Naive B cell (primary cell): Measurements from ENCODE around the gene CCDC85B. TPM values are rescaled to one million over a fixed set of nuclear protein-coding genes. Genes with fewer than 3 reads are reported as not detected.

ENCODE experiments used
- ATAC-seq, 2 donors: fragments of 150-1000 bp; cut with Tn5 transposase; 2 replicates each; pipeline ENCODE4 v1.10.0; 2021; ENCODE audit warnings: low read depth in 2 of 2, mild to moderate bottlenecking in 2 of 2, moderate library complexity in 2 of 2
- DNase-seq: peaks from one replicate; pipeline ENCODE4 v3.0.0; 2022
- H3K27ac Mint-ChIP-seq, 6 donors: one replicate each; pipeline ENCODE4 v1.8.0; 2020 to 2022; ENCODE audit warnings: mild to moderate bottlenecking in 6 of 6, mixed read lengths in 6 of 6, moderate library complexity in 5 of 6, inconsistent platforms in 2 of 6
- H3K27me3 Mint-ChIP-seq, 3 donors: one replicate each; pipeline ENCODE4 v1.8.0; 2021 to 2022; ENCODE audit warnings: mixed read lengths in 3 of 3, mild to moderate bottlenecking in 1 of 3
- H3K36me3 Mint-ChIP-seq, 2 donors: one replicate each; pipeline ENCODE4 v1.8.0; 2020 to 2022; ENCODE audit warnings: mixed read lengths in 2 of 2, inconsistent platforms in 1 of 2, mild to moderate bottlenecking in 1 of 2
- H3K4me1 Mint-ChIP-seq, 3 donors: one replicate each; pipeline ENCODE4 v1.8.0; 2020 to 2022; ENCODE audit warnings: mixed read lengths in 3 of 3, inconsistent platforms in 1 of 3, mild to moderate bottlenecking in 1 of 3, moderate library complexity in 1 of 3
- H3K4me3 Mint-ChIP-seq, 8 donors: one replicate each; pipeline ENCODE4 v1.8.0; 2020 to 2022; ENCODE audit warnings: mild to moderate bottlenecking in 8 of 8, mixed read lengths in 8 of 8, moderate library complexity in 8 of 8, inconsistent platforms in 2 of 8
- H3K9me3 Mint-ChIP-seq, 7 donors: one replicate each; pipeline ENCODE4 v1.8.0; 2020 to 2022; ENCODE audit warnings: mixed read lengths in 7 of 7, mild to moderate bottlenecking in 5 of 7, inconsistent platforms in 2 of 7, moderate library complexity in 1 of 7
- polyA plus RNA-seq, 6 donors: library from polyadenylated mRNA; unstranded; fragments of 300-500 nt; fragmentation: Illumina TruSeq; gene quantifications; one replicate each; pipeline ENCODE4 v1.2.3, GENCODE V29; 2021; ENCODE audit warnings: low read depth in 6 of 6

The CCDC85B gene
- polyA plus RNA-seq, 6 donors from 2014 or later = 22.4 to 62.8 (median 45.3) TPM

GRCh38 chr11:65919573-65920371 is 29.3 kb downstream of the CCDC85B start:
- peak; percentile 43 to 45 for ATAC-seq
- Mint-ChIP-seq H3K36me3 (no peaks in the 10 kb centered on the region), H3K9me3 (no peaks in the 10 kb centered on the region), H3K4me3 (peak overlapping the region; percentile 85 to 98 (median 92)), H3K27me3 (no peaks in the 10 kb centered on the region), H3K4me1 (peaks cover 30 to 54% (median 52%) of the 10 kb centered on the region in 3 donors), H3K27ac (peak overlapping the region in 5 of 6 donors; percentile 42 to 92 (median 85))
- DNase-seq = no peak

- Mint-ChIP-seq H3K9me3 (no peaks in the 10 kb centered on the region), H3K27ac (peak overlapping the region in 3 of 6 donors; percentile 51 to 89 (median 82)), H3K4me1 (peaks cover 24 to 48% (median 47%) of the 10 kb centered on the region in 3 donors), H3K27me3 (no peaks in the 10 kb centered on the region), H3K4me3 (peak overlapping the region; percentile 85 to 98 (median 92)), H3K36me3 (no peaks in the 10 kb centered on the region)
- ATAC-seq = no peak
- DNase-seq = no peak
These were observed 29.9 kb downstream of the CCDC85B start for GRCh38 chr11:65920372-65920802.

GRCh38 chr11:65921033-65921555 is 30.6 kb downstream of the CCDC85B start:
- H3K27me3 Mint-ChIP-seq = no peaks in the 10 kb centered on the region
- H3K4me3 Mint-ChIP-seq = peak overlapping the region in 7 of 8 donors; percentile 85 to 98 (median 92)
- no peak overlapping the region for H3K27ac Mint-ChIP-seq
- H3K9me3 Mint-ChIP-seq = no peaks in the 10 kb centered on the region
- H3K4me1 Mint-ChIP-seq = peaks cover 21 to 40% (median 40%) of the 10 kb centered on the region in 3 donors
- DNase-seq (no peak), ATAC-seq (no peak)
- no peaks in the 10 kb centered on the region for H3K36me3 Mint-ChIP-seq

- no peaks in the 10 kb centered on the region for H3K9me3 Mint-ChIP-seq
- no peak for DNase-seq
- ATAC-seq = no peak
- H3K36me3 Mint-ChIP-seq = no peaks in the 10 kb centered on the region
- peaks cover 14 to 35% (median 34%) of the 10 kb centered on the region in 3 donors for H3K4me1 Mint-ChIP-seq
- H3K4me3 Mint-ChIP-seq = peak overlapping the region in 4 of 8 donors; percentile 49 to 72 (median 68)
- H3K27ac Mint-ChIP-seq = peak overlapping the region in 2 of 6 donors; percentile 28 to 44
- no peaks in the 10 kb centered on the region for H3K27me3 Mint-ChIP-seq
These were observed 31.4 kb downstream of the CCDC85B start for GRCh38 chr11:65921876-65922275.

- Mint-ChIP-seq H3K27ac (peak overlapping the region in 2 of 6 donors; percentile 28 to 72), H3K9me3 (no peaks in the 10 kb centered on the region), H3K4me1 (peaks cover 14 to 37% (median 34%) of the 10 kb centered on the region in 3 donors), H3K27me3 (no peaks in the 10 kb centered on the region), H3K36me3 (no peaks in the 10 kb centered on the region), H3K4me3 (peak overlapping the region in 5 of 8 donors; percentile 37 to 72 (median 49))
- DNase-seq (no peak), ATAC-seq (no peak)
These were observed 32.1 kb downstream of the CCDC85B start for GRCh38 chr11:65922565-65922964.

GRCh38 chr11:65925397-65925796 is 34.9 kb downstream of the CCDC85B start:
- Mint-ChIP-seq H3K27me3 (no peaks in the 10 kb centered on the region), H3K9me3 (no peaks in the 10 kb centered on the region), H3K4me1 (peaks cover 23 to 43% (median 42%) of the 10 kb centered on the region in 3 donors), H3K4me3 (peak overlapping the region in 1 of 8 donors; percentile 41), H3K27ac (peak overlapping the region in 1 of 6 donors; percentile 74), H3K36me3 (no peaks in the 10 kb centered on the region)
- ATAC-seq (no peak), DNase-seq (no peak)

- Mint-ChIP-seq H3K9me3 (no peaks in the 10 kb centered on the region), H3K4me1 (peaks cover 22 to 30% (median 24%) of the 10 kb centered on the region in 3 donors)
- DNase-seq = peak; percentile 78
These were observed 37.5 kb downstream of the CCDC85B start for GRCh38 chr11:65927904-65928397.

GRCh38 chr11:65928667-65929066 is 38.2 kb downstream of the CCDC85B start:
- no peaks in the 10 kb centered on the region for H3K27me3 Mint-ChIP-seq
- no peaks in the 10 kb centered on the region for H3K9me3 Mint-ChIP-seq
- H3K27ac Mint-ChIP-seq = peak overlapping the region in 5 of 6 donors; percentile 67 to 96 (median 90)
- peaks cover 22 to 30% (median 24%) of the 10 kb centered on the region in 3 donors for H3K4me1 Mint-ChIP-seq
- ATAC-seq = no peak
- DNase-seq = no peak
- no peaks in the 10 kb centered on the region for H3K36me3 Mint-ChIP-seq
- peak overlapping the region in 7 of 8 donors; percentile 23 to 91 (median 80) for H3K4me3 Mint-ChIP-seq

More at GRCh38 chr11:65927904-65928397, 37.5 kb downstream of the CCDC85B start:
- peak; percentile 97 to 98 for ATAC-seq
- H3K27me3 Mint-ChIP-seq = no peaks in the 10 kb centered on the region
- H3K36me3 Mint-ChIP-seq = no peaks in the 10 kb centered on the region
- H3K27ac Mint-ChIP-seq = peak overlapping the region; percentile 72 to 96 (median 92)
- peak overlapping the region; percentile 49 to 91 (median 80) for H3K4me3 Mint-ChIP-seq

GRCh38 chr11:65931773-65932557 is 41.5 kb downstream of the CCDC85B start:
- Mint-ChIP-seq H3K27ac (no peak overlapping the region), H3K36me3 (no peaks in the 10 kb centered on the region), H3K27me3 (no peaks in the 10 kb centered on the region), H3K9me3 (no peaks in the 10 kb centered on the region), H3K4me3 (no peak overlapping the region), H3K4me1 (peaks cover 21 to 23% (median 22%) of the 10 kb centered on the region in 3 donors)
- no peak for DNase-seq
- ATAC-seq = no peak

GRCh38 chr11:65932558-65932919 is 42.1 kb downstream of the CCDC85B start:
- no peak overlapping the region for H3K27ac Mint-ChIP-seq
- H3K36me3 Mint-ChIP-seq = no peaks in the 10 kb centered on the region
- ATAC-seq (no peak), DNase-seq (no peak)
- H3K4me1 Mint-ChIP-seq = peaks cover 16 to 17% (median 17%) of the 10 kb centered on the region in 3 donors
- H3K4me3 Mint-ChIP-seq = no peak overlapping the region
- no peaks in the 10 kb centered on the region for H3K9me3 Mint-ChIP-seq
- peaks cover 0 to 5% (median 0%) of the 10 kb centered on the region in 3 donors for H3K27me3 Mint-ChIP-seq

GRCh38 chr11:65934014-65934413 is 43.5 kb downstream of the CCDC85B start:
- Mint-ChIP-seq H3K4me1 (peaks cover 2 to 3% (median 3%) of the 10 kb centered on the region in 3 donors), H3K9me3 (no peaks in the 10 kb centered on the region), H3K36me3 (no peaks in the 10 kb centered on the region), H3K4me3 (no peak overlapping the region), H3K27ac (no peak overlapping the region), H3K27me3 (peaks cover 0 to 8% (median 0%) of the 10 kb centered on the region in 3 donors)
- ATAC-seq (no peak), DNase-seq (no peak)

GRCh38 chr11:65937766-65938165 is 47.3 kb downstream of the CCDC85B start:
- no peak for DNase-seq
- H3K9me3 Mint-ChIP-seq = no peaks in the 10 kb centered on the region
- H3K27ac Mint-ChIP-seq = no peak overlapping the region

More at GRCh38 chr11:65937766-65938165, 47.3 kb downstream of the CCDC85B start:
- no peak overlapping the region for H3K4me3 Mint-ChIP-seq
- no peaks in the 10 kb centered on the region for H3K36me3 Mint-ChIP-seq
- peaks cover 7 to 18% (median 9%) of the 10 kb centered on the region in 3 donors for H3K4me1 Mint-ChIP-seq
- H3K27me3 Mint-ChIP-seq = peaks cover 0 to 8% (median 0%) of the 10 kb centered on the region in 3 donors
- ATAC-seq = no peak
